Nephron (organoid): ENCODE measurements around the gene TPCN2.
A peak's percentile ranks its signal among the peaks of the same experiment; 100 is the strongest.

ENCODE experiments used
- H3K27ac Mint-ChIP-seq, 3 experiments: 2 replicates each; pipeline ENCODE4 v1.8.0; 2020; ENCODE audit warnings: mixed read lengths in 3 of 3, mild to moderate bottlenecking in 2 of 3, moderate library complexity in 1 of 3
- H3K27me3 Mint-ChIP-seq: 2 replicates; pipeline ENCODE4 v1.8.0; 2021; ENCODE audit warnings: low read depth, mild to moderate bottlenecking, moderate library complexity, mixed read lengths
- H3K36me3 Mint-ChIP-seq: 2 replicates; pipeline ENCODE4 v1.8.0; 2020; ENCODE audit warnings: low read depth, mixed read lengths
- H3K4me1 Mint-ChIP-seq: 2 replicates; pipeline ENCODE4 v1.8.0; 2020; ENCODE audit warnings: mixed read lengths
- H3K4me3 Mint-ChIP-seq, 3 experiments: 2 replicates each; pipeline ENCODE4 v1.8.0; 2020; ENCODE audit warnings: mild to moderate bottlenecking in 3 of 3, mixed read lengths in 3 of 3, moderate library complexity in 2 of 3
- H3K9me3 Mint-ChIP-seq: 2 replicates; pipeline ENCODE4 v1.8.0; 2020; ENCODE audit warnings: mixed read lengths
- TF ChIP-seq, protein P1 (sequence below), 3 experiments: fragments of 200-600 bp; sonication (generic); IDR thresholded peaks; one replicate each; pipeline ENCODE4 v1.5.0; 2021; ENCODE audit warnings: antibody characterized with exemption in 3 of 3; ENCODE audit not compliant: unreplicated experiment in 3 of 3

TPCN2 gene

GRCh38 chr11:69158301-69159149 is 109.8 kb downstream of the TPCN2 start:
- TF ChIP-seq, protein P1, sequence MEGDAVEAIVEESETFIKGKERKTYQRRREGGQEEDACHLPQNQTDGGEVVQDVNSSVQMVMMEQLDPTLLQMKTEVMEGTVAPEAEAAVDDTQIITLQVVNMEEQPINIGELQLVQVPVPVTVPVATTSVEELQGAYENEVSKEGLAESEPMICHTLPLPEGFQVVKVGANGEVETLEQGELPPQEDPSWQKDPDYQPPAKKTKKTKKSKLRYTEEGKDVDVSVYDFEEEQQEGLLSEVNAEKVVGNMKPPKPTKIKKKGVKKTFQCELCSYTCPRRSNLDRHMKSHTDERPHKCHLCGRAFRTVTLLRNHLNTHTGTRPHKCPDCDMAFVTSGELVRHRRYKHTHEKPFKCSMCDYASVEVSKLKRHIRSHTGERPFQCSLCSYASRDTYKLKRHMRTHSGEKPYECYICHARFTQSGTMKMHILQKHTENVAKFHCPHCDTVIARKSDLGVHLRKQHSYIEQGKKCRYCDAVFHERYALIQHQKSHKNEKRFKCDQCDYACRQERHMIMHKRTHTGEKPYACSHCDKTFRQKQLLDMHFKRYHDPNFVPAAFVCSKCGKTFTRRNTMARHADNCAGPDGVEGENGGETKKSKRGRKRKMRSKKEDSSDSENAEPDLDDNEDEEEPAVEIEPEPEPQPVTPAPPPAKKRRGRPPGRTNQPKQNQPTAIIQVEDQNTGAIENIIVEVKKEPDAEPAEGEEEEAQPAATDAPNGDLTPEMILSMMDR (IDR thresholded peaks at IDR 0.05; ENCODE audit: unreplicated experiment in 3 of 3): no peak
- peak overlapping the region in 1 of 3 experiments; percentile 26 for H3K27ac Mint-ChIP-seq
- peaks cover 6% of the 10 kb centered on the region for H3K27me3 Mint-ChIP-seq
- no peak overlapping the region for H3K4me3 Mint-ChIP-seq
- peaks cover 18% of the 10 kb centered on the region for H3K9me3 Mint-ChIP-seq
- H3K36me3 Mint-ChIP-seq: peaks cover 9% of the 10 kb centered on the region
- H3K4me1 Mint-ChIP-seq: peaks cover 14% of the 10 kb centered on the region

GRCh38 chr11:69159150-69159852 is 110.6 kb downstream of the TPCN2 start:
- H3K36me3 Mint-ChIP-seq: peaks cover 9% of the 10 kb centered on the region
- TF ChIP-seq, protein P1 (IDR thresholded peaks at IDR 0.05; ENCODE audit: unreplicated experiment in 3 of 3): no peak
- H3K4me1 Mint-ChIP-seq: peaks cover 12% of the 10 kb centered on the region

DNA sequence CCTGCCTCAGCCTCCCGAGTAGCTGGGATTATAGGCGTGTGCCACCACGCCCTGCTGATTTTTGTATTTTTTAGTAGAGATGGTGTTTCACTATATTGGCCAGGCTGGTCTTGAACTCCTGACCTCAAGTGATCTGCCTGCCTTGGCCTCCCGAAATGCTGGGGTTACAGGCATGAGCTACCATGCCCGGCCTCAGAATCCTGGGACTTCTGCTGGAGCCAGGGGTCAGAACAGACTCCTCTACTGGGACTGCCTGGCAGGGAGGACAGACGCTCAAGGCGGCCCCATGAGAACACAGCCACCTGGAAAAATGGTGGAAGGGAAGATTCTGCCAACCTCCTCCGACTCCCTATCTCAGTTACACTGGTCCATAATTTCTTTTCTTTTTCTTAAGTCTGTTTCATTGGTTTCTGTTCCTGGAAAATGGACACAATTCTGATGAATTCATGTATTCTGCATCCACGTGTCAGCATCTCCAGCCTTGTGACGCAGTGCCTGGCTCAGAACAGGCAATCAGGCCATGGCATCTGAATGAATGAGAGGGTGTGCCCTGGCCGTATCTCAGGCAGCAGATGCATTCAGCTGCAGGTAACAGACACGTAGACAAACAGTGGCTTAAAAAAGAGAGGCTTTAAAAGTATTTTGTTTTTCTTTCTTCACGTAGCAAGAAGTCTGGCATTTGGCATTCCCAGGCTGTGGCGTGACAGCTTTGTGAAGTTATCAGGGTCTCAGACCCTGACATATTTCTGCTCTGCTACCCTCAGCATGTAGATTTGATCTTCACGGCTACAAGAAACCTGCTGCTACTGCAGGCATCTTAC is 111.8 kb downstream of the TPCN2 start:
- Mint-ChIP-seq H3K27ac (no peak overlapping the region), H3K4me3 (no peak overlapping the region), H3K27me3 (peaks cover 8% of the 10 kb centered on the region), H3K36me3 (peaks cover 9% of the 10 kb centered on the region), H3K4me1 (peaks cover 12% of the 10 kb centered on the region), H3K9me3 (peaks cover 25% of the 10 kb centered on the region)
- TF ChIP-seq, protein P1 (IDR thresholded peaks at IDR 0.05; ENCODE audit: unreplicated experiment in 3 of 3): no peak

More at GRCh38 chr11:69159150-69159852, 110.6 kb downstream of the TPCN2 start:
- Mint-ChIP-seq H3K27ac (peak overlapping the region in 1 of 3 experiments; percentile 62), H3K27me3 (peaks cover 8% of the 10 kb centered on the region), H3K9me3 (peaks cover 23% of the 10 kb centered on the region), H3K4me3 (no peak overlapping the region)

DNA sequence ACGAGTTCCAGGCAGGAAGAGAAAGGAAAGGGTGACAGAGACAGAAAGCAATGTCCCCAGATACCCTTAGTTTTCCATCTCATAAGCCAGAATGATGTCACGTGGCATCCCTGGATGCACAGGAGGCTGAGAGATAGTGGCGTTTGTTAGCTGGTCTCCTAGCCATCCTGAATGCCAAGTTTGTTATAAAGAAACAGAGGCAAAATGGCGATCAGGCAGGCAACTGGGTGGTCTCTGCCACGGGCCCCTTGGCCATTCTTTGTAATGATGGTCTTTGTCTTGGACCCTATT is 112.3 kb downstream of the TPCN2 start:
- Mint-ChIP-seq H3K4me1 (peaks cover 7% of the 10 kb centered on the region), H3K27me3 (peaks cover 8% of the 10 kb centered on the region), H3K36me3 (peaks cover 9% of the 10 kb centered on the region), H3K4me3 (no peak overlapping the region), H3K9me3 (peaks cover 26% of the 10 kb centered on the region), H3K27ac (no peak overlapping the region)
- TF ChIP-seq, protein P1 (IDR thresholded peaks at IDR 0.05; ENCODE audit: unreplicated experiment in 3 of 3): no peak

DNA sequence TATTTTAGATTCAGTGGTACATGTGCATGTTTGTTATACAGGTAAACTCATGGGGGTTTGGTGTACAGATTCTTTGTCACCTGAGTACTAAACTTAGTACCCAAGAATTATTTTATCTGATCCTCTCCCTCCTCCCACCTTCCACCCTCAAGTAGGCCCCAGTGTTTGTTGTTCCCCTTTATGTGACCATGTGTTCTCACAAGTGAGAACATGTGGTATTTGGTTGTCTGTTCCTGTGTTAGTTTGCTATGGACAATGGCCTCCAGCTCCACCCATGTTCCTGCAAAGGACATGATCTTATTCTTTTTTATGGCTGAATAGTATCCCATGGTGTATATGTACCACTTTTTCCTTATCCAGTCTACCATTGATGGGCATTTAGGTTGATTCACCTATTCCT is 113.8 kb downstream of the TPCN2 start:
- Mint-ChIP-seq H3K4me3 (no peak overlapping the region), H3K9me3 (peaks cover 30% of the 10 kb centered on the region), H3K27me3 (peaks cover 16% of the 10 kb centered on the region), H3K36me3 (peaks cover 6% of the 10 kb centered on the region), H3K27ac (no peak overlapping the region), H3K4me1 (no peaks in the 10 kb centered on the region)
- TF ChIP-seq, protein P1 (IDR thresholded peaks at IDR 0.05; ENCODE audit: unreplicated experiment in 3 of 3): no peak
